Measurements from ENCODE around the gene ADAM12.

- no peak for TF ChIP-seq CTCF (conservative IDR thresholded peaks at IDR 0.05)
- no peak for TF ChIP-seq EZH2 (IDR thresholded peaks at IDR 0.05; ENCODE audit: low read depth)
Observed at GRCh38 chr10:126392068-126392467, 3.8 kb upstream of the ADAM12 start.
